ENCODE data around the gene MCF2L2. TPM values are rescaled to one million over a fixed set of nuclear protein-coding genes. Genes with fewer than 3 reads are reported as not detected.
"Not testable (repeated sequence)": the region's sequence is repeated elsewhere in the genome, so short reads cannot be mapped to it uniquely, and the experiment has no call there.

Gene MCF2L2
- polyA plus RNA-seq, 3 donors = 0.37 to 0.78 (median 0.71) TPM

DNA sequence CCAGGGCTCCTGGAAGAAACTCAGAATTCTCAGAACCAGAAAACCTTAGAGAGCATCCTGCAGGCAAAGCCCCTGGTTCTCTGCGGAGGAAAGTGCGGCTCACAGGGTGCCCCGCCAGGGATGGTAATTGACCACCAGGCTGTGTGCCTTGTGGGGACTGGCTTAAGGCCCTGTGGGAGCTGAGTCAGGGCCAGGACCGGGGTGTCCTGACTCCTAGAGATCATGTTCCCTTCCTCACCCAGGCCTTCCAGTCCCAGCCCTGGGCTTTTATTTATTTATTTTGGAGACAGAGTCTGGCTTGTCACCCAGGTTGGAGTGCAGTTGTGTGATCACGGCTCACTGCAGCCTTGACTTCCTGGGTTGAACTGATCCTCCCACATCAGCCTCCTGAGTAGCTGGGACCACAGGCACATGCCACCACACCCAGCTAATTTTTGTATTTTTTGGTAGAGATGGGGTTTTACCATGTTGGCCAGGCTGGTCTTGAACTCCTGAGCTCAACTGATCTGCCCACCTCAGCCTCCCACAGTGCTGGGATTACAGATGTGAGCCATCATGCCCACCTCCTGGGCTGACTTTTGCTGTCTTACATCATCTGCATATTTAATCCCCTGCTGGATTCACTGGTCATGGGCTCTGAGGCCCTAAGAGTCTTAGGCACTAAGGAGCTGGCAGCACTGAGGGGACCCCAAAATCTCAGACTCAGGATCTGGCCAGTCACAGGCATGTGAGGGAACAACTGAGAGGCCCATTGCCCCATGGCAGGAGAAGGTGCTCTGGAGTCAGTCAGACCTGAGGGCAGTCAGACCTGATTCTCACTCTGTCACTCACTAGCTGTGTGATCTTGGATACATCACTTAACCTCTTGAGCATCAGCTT, 245.4 kb downstream of the MCF2L2 start:
- no peak for DNase-seq (ENCODE audit: low read depth in 3 of 3, low spot score in 2 of 3)

DNA sequence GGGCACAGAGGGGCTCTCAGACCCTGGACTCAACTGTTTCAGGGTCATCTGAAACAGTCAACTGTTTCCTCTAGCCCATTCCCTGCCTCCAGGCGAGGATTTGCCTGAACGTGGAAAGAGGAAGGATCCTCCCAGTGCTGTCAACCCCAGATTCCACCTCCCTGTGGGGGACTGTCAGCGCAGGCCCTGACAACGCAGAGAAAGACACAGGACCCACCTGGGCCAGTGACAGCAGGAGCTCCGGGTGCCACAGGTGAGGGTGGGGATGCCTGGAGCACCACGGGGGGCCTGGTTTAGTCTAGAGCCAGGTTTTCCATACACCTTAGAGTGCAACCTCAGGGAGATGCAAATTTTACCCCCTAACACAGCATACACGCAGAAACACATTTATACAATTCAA, 246.3 kb downstream of the MCF2L2 start:
- DNase-seq (ENCODE audit: low read depth in 3 of 3, low spot score in 2 of 3) = no peak

DNA sequence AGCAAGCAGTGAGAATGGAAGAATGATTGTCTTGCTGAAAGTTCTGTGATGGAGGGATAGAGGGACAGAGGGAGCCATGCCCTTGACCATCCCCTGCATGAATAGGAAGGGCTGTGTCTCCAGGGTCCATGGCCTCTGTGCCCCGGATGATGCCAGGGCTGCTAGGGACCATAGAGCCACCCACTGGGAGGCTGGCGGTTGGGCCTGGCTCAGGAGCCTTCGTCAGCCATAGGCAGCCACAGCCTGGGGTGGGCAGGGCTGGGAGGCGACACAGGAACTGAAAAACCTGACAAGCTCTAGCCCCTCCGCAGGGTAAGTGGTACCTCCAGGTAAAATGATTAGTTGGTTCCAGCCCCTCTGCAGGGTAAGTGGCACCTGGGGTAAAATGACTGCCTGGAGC, 246.8 kb downstream of the MCF2L2 start:
- DNase-seq (ENCODE audit: low read depth in 3 of 3, low spot score in 2 of 3) = no peak

DNA sequence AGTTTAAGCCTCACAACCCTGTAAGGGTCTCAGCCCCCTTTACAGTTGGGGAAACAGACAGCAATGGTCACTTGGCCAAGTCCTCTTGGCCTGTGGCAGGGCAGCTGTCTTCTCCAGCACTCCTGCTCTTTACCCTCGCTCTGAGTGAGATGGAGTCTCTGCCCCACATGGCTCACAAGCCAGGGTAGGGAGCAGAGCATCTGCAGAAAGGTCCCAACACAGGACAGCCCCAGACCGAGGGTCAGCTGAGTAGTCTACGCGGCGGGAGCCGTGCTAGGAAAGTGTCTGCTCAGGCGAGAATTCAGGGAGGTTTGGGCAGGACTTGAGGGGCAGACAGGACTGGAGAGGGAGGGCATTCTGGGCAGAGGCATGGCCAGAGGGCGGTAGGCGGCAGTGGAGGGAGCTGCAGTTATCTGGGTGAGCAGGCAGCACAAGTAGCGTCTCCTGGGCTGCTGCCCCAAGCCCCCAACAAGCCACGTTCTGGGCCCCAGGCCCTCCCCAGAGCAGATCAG, 247.6 kb downstream of the MCF2L2 start:
- DNase-seq (ENCODE audit: low read depth in 3 of 3, low spot score in 2 of 3) = no peak

DNA sequence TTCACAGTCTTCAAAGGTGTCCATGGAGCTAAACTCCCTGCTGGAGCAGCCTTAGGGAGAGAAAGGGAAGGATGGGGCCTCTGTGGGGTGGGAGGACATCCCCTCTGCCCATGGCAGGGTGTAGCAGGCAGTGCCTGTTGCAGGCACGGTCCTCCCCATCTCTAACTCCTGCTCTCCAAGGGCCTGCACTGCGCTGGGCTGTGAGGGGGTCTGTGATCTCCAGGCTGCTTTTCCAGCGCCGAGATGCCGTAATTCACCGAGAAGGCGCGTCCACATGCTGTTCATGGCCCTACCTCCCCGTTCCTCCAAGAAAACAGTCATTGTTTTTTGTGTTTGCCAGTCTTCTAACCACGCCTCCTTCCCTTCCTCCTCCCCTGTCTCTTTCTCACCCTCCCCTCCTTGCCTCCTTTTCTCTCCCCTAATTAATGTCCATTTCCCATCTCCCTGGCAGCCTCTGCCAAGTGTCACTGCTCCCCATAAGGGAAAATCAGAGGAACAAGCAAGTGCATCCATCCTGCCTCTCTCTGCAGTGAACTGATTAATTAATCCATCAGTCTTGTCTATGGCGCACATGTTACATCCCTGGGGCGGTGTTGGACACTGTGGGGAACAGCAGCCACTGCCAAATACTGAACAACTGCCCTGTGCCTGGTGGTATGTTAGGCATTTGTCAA, 248.2 kb downstream of the MCF2L2 start:
- no peak for DNase-seq (ENCODE audit: low read depth in 3 of 3, low spot score in 2 of 3)

DNA sequence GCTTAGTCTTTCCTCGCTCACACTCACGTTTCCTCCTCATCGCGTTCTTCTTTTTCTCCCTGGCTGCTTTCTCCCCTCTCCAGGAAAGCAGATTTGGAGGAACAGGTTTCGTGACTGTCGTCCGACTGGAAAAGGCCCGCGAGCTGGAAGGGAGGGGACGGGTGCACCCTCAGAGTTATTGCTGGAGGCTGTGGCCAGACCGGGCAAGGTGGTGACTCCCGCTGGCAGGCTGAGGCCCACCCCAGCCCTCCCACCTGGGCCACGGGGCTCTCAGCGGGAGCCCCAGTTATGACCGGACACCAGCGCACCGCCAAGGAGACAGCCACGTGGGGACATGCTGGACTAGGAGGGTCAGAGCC, 248.9 kb downstream of the MCF2L2 start:
- DNase-seq (ENCODE audit: low read depth in 3 of 3, low spot score in 2 of 3) = not testable (repeated sequence)

DNA sequence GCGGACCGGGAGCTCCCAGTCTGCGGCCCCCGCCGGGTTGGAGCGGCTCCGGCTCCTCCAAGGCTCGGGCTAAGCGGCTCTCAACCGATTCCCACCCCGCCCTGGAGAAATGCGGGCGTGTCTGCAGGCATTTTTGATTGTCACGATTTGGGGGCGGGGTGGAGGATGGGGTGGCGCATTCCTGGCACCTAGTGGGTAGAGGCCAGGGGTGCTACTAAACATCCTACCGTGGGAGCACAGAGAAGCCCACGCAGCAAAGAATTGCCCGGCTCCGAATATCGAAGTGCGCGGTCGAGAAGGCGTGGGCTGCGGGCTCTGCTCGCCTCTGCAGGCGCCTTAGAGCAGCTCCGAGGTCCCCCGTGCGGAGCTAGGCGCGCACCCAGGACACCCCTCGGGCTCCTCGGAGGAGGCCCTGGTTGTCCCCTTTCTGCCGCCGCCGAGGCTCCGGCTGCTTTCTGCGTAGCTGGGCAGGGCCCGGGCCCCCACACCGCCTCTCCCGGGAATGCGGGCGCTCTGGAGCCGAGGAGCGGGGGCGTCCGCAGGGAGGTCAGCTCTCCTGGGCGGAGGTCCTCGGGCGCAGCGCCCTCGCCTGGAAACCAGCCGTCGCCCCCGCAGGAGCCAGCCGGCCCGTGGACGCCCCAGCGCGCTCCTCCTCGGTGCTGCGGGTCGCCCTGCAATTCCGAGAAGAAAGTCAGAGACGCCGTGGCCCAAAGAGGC, 249.4 kb downstream of the MCF2L2 start:
- peak in 1 of 3 donors; percentile 27 for DNase-seq (ENCODE audit: low read depth in 3 of 3, low spot score in 2 of 3)

DNA sequence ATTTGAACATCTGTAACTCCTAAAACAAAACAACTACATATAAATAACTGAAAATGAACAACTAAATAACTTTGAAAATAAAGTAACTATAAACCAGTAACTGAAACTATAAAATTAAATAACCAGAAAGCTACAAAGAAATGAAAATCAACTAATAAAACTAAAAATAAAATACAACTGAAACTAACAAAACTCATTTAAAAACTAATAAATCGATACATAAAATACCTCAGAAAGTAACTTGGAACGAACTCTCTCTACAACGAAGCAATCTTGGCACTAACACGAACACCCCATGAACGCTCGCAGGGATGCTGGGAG, 249.9 kb downstream of the MCF2L2 start:
- no peak for DNase-seq (ENCODE audit: low read depth in 3 of 3, low spot score in 2 of 3)

DNA sequence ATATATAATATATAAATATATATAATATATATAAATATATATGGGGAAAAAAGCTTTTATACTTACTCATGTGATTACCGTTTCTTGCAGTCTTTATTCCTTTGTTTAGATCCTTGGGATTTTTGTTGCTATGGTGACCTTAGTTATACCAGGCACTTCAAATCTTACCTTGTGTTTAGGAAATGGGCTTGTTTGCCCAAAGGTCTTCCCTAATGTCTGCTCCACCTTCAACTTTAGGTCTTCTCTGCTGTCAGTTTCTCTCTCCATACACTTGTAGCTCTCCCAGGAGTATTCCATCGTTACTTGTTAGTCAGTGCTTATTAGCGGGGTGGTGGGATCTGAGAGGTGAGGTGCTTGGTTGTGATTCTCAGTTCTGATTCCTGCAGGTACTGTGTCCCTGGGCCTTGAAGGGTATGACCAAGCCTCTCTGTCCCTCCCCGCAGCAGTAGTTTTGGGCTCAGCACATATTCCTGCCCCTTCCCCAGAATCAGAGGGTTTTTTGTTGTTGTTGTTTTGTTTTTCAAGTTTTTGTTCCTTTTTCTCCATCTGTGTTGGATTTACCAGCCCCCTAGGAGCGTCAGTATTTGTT, 256.3 kb downstream of the MCF2L2 start:
- DNase-seq (ENCODE audit: low read depth in 3 of 3, low spot score in 2 of 3) = no peak

DNA sequence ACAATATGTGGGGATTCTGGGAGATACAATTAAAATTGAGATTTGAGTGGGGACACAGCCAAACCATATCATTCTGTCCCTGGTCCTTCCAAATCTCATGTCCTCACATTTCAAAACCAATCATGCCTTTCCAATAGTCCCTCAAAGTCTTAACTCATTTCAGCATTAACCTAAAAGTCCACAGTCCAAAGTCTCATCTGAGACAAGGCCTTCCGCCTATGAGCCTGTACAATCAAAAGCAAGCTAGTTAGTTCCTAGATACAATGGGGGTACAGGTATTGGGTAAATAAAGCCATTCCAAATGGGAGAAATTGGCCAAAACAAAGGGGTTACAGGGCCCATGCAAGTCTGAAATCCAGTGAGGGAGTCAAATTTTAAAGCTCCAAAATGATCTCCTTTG, 260.4 kb downstream of the MCF2L2 start:
- DNase-seq (ENCODE audit: low read depth in 3 of 3, low spot score in 2 of 3) = not testable (repeated sequence)

DNA sequence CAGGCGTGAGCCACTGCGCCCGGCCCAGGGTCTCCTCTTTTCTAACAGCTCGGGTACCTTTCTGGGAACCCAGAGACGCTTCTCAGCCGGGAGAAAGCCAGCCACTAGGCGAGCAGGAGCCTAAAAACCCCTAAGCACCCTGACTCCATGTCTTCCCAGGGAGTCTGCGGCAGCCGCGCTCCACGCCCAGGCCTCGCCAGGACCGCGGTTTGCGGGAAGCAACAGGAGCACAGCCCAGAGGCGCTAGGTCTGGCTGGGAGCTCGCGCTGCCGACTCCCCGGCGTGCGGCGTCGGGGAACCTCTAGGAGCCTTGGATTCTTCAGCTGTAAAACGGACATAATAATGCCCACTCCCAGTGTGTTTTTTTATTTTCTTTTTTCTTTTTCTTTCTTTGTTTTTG, 264.9 kb downstream of the MCF2L2 start:
- no peak for DNase-seq (ENCODE audit: low read depth in 3 of 3, low spot score in 2 of 3)

DNA sequence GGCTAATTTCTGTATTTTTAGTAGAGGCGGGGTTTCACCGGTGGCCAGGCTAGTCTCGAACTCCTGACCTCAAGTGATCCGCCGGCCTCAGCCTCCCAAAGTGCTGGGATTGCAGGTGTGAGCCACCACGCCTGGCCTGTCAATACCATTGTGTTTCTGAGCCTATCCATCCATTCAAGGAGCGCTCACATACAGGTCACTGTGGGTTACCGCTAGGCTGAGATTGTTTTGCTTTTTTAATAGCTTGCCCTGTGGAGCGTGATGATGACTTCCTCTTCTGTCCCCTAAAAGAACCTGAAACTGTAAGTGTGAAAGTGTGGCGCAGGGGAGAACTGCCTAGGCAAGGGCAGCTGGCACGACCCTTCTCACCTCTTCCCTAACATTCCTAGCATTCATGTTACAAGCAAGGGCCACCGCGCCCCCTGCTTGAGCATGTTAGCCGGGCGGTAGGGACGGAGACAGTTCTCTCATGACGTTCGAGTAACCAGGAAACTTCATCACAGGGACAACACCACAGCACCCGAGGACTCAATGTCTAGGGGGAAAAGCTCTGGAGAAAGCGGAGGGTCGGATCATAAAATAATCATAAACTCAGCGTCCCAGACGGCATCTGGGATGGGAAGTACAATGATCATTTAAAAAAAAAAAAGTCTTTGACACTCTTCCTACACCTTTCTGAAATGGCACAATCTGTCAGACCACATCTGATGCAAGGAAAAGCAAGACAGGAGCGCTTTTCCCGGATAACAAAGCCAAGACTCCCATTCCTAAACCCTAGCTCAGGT, 266.7 kb downstream of the MCF2L2 start:
- DNase-seq (ENCODE audit: low read depth in 3 of 3, low spot score in 2 of 3) = no peak

DNA sequence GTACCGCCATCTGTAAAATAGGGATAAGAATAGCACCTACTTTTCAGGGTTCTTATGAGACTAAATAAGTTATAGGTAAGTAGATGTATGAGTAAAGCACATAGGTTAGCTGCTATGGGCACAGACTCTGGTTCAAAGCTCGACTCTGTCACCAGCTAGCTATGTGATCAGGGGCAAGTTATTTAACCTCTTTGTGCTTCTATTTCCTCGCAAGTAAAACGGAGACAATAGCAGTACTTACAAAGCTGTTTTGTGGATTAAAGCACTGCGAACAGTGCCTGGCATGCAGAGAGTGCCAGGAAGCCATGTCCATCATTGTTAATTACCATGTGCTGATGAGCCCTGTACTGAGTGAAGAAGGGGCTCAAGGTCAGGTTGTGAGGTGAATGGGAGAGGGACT, 267.8 kb downstream of the MCF2L2 start:
- no peak for DNase-seq (ENCODE audit: low read depth in 3 of 3, low spot score in 2 of 3)

DNA sequence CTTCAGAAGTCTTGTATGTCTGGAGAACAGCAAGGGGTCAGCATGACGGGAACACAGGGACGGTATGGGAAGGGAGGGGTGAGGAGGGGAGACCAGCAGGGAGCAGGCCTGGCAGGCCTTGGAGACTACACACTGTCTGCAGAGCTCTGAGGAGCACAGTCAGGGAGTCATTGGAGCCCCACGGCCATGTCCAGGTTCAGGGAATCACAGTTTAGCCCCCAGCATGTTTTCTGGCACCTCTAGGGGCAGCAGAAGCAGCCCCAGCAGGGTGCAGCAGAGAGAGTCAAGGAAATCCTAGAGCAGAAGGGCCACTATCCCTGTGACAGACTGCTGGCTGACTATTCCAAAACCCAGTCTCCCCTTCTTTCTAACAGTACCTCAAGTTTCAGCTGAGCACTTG, 269.1 kb downstream of the MCF2L2 start:
- no peak for DNase-seq (ENCODE audit: low read depth in 3 of 3, low spot score in 2 of 3)

DNA sequence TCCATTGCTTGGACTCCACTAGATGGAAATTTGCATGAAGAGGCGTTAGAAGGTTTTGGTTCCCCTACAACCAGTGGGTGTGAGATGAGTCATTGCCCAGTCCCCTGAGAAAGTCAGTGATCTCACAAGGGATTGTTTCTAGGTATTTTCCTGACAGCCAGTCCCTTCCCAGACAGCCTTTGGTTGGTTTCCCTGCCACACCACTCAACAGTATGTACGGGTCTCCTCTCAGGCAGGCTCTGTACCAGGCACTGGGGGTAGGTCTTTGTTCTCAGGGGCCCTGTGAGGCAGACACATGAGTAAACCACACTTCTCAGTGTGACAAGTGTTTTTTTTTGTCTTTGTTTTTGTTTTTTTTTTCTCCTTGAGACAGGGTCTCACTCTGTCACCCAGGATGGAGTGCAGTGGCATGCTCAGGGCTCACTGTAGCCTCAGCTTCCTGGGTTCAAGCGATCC, 269.8 kb downstream of the MCF2L2 start:
- DNase-seq (ENCODE audit: low read depth in 3 of 3, low spot score in 2 of 3) = no peak

DNA sequence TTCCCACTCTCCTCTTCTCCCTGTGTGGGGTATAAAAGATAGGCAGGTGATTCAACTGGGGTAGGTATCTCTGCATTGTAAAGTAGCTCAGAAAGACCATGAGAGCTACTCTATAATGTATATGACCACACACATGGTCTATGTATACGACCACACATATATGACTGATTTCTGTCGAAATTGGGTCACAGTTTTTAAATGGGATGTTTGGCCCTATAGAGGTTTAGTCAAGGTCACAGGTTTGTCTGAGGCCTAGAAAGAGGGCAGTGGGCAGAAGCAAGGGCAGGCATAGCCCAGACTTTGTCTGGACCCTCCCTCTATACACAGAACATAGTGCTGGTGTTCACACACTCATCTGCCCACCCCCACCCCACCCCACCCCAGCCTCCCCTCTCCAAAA, 270.3 kb downstream of the MCF2L2 start:
- DNase-seq (ENCODE audit: low read depth in 3 of 3, low spot score in 2 of 3) = no peak

DNA sequence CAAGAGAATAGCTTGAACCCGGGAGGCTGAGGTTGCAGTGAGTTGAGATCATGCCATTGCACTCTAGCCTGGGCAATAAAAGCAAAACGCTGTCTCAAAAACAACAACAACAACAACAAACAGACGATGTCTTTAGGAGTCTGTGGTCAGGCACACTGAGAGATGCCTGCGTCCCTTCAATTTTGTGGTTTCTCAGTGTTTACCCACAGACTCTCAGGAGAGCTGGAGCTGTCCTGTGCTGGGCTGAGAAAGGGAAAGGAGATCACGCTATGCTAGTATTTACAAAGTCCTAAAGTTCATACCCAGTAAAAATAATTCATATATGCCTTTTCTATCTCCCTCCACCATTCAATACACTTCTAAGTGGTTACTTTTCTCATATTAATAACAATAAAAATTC, 272.2 kb downstream of the MCF2L2 start:
- DNase-seq (ENCODE audit: low read depth in 3 of 3, low spot score in 2 of 3) = no peak

DNA sequence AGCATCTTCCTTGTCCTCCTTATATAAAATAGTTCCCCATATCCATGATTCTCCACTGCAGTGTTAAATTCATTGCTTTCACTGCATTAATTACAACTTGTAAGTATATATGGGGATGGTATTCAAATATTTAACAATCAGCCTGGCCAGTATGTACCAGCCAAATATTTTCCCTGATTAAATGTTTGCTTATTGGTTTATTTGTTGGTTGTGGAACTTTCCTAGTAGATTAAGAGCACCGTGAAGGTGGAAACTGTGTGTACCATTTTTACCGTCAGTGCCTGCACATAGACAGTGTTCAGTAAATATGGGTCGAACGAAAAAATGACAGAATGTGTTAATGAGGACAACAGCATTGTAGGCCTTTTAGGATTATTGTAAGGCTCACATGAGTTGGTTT, 272.9 kb downstream of the MCF2L2 start:
- DNase-seq (ENCODE audit: low read depth in 3 of 3, low spot score in 2 of 3) = no peak

DNA sequence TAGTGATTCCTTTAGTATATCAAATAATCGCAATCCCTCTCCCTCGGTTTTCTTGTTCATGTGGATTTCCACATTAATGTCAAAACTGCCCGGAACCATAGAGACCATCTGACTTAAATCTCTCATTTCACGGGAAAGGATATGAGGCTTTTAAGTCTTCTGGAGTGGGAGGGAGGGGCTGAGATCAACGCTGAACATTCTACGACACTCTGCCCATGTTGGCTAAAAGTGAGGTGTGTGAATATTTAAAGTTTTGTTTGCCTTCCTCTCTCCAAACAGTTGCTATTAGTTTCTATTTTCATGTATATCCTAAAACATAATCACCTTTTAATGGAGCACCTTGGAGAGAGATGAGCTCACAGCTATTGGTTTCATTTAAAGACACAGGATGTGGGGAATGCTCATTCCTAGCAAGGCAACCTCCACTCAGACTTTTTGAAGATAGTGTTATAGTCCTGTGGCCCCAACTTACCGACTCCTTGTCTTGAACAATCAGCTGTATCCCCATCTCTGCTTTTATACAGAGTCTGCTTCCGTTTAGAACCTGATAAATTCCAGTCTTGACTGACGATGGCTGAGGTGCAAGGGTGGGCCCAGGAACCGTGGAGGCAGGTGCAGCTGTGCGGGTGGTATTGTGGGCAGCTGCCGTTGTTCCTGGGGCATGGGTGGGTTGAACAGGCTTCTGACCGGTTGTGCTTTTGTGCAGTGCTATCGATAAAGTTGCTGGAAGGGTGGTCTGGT, 275.0 kb downstream of the MCF2L2 start:
- no peak for DNase-seq (ENCODE audit: low read depth in 3 of 3, low spot score in 2 of 3)
